Coronary artery (tissue), 2 donors: ENCODE results near the gene CHRNE.

Experiments used
- DNase-seq: peaks from one replicate; pipeline ENCODE4 v3.0.0-alpha.2; 2017; ENCODE audit warnings: low spot score
- H3K27ac ChIP-seq, 2 donors: fragments of 200-600 bp; sonication (generic); one replicate each; pipeline ENCODE4 v1.5.1; 2016 to 2019
- H3K4me3 ChIP-seq: fragments of 200-600 bp; sonication (generic); 2 replicates; pipeline ENCODE4 v1.5.1; 2016; ENCODE audit warnings: mild to moderate bottlenecking, moderate library complexity
- TF ChIP-seq, protein P1 (sequence below): fragments of 200-600 bp; sonication (generic); IDR thresholded peaks from one replicate; pipeline ENCODE4 v1.5.1; 2019; ENCODE audit warnings: antibody characterized with exemption

The CHRNE gene

DNA sequence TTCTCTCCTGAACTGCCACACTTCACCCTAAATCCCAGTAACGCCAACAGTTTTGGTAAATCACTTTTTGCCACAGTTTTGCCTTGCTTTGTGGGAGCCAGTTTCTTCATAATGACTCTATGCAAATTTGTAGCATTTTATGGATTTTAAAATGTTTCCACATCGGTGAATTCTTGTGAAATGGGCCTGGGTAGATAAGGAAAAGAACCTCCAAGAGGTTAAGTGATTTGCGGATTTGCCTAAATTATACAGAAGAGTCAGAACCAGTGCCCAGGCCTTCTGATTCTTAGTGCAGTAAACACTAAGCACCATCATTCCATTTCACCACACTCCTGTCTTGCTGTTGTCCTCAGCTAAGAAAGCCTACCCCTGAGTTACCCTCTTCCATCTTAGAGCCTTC, 51.8 kb downstream of the CHRNE start:
- no peak overlapping the region for H3K27ac ChIP-seq
- TF ChIP-seq, protein P1, sequence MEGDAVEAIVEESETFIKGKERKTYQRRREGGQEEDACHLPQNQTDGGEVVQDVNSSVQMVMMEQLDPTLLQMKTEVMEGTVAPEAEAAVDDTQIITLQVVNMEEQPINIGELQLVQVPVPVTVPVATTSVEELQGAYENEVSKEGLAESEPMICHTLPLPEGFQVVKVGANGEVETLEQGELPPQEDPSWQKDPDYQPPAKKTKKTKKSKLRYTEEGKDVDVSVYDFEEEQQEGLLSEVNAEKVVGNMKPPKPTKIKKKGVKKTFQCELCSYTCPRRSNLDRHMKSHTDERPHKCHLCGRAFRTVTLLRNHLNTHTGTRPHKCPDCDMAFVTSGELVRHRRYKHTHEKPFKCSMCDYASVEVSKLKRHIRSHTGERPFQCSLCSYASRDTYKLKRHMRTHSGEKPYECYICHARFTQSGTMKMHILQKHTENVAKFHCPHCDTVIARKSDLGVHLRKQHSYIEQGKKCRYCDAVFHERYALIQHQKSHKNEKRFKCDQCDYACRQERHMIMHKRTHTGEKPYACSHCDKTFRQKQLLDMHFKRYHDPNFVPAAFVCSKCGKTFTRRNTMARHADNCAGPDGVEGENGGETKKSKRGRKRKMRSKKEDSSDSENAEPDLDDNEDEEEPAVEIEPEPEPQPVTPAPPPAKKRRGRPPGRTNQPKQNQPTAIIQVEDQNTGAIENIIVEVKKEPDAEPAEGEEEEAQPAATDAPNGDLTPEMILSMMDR: no peak
- no peak for DNase-seq
- no peak overlapping the region for H3K4me3 ChIP-seq

- no peak overlapping the region for H3K4me3 ChIP-seq
- TF ChIP-seq, protein P1: no peak
- H3K27ac ChIP-seq: no peak overlapping the region
- no peak for DNase-seq
Measured at GRCh38 chr17:4850246-4850645, 52.7 kb downstream of the CHRNE start.

DNA sequence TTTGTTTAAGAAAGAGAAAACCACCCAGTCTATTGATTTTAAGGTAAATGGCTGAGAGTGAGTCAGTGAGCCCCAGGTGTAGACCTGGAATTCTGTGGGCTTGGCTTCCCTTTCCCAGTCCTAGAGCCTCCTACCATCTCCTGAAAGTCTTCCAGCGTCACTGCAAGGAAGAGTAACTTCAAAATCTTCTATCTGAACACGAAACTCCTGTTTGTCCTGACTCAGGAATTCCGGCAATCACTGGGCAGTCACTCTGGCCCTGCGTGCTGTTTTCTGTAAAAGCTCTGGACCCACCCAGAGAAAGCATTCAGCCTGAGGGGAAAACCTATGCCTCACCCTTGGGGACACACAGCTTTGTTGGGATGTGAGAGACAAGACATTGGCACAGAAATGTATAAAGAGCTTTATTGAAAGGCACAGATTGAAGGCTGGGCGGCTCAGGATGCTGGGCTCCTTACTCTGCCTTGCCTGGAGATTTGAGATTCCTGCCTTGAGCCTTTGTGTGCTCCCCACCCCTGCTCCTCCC, 53.8 kb downstream of the CHRNE start:
- H3K4me3 ChIP-seq: no peak overlapping the region
- TF ChIP-seq, protein P1: no peak
- DNase-seq: no peak
- peak overlapping the region in 1 of 2 donors; percentile 22 for H3K27ac ChIP-seq
